Measurements from ENCODE around the gene SNRPN.
"Not testable (repeated sequence)": the region's sequence is repeated elsewhere in the genome, so short reads cannot be mapped to it uniquely, and the experiment has no call there.

The SNRPN gene

GRCh38 chr15:24962880-24963279 is 8.1 kb downstream of the SNRPN start:
- Histone ChIP-seq H3K9me3 (ENCODE audit: control insufficient read depth, low read length) (no peaks in the 10 kb centered on the region), H3K27ac (ENCODE audit: insufficient read depth, low read length, poor library complexity, severe bottlenecking) (no peak overlapping the region), H3K4me1 (ENCODE audit: control insufficient read depth, insufficient read depth, low read length, poor library complexity, severe bottlenecking) (no peaks in the 10 kb centered on the region), H3K36me3 (ENCODE audit: control insufficient read depth, insufficient read depth, low read length) (peaks cover 31% of the 10 kb centered on the region), H3K27me3 (replicated peaks; ENCODE audit: control insufficient read depth, insufficient read depth, low read length, poor library complexity, severe bottlenecking) (no peaks in the 10 kb centered on the region), H3K4me3 (ENCODE audit: insufficient read depth, low read depth, low read length, poor library complexity, severe bottlenecking) (no peak overlapping the region)
- no peak for DNase-seq

- Histone ChIP-seq H3K27me3 (replicated peaks; ENCODE audit: control insufficient read depth, insufficient read depth, low read length, poor library complexity, severe bottlenecking) (no peaks in the 10 kb centered on the region), H3K4me3 (ENCODE audit: insufficient read depth, low read depth, low read length, poor library complexity, severe bottlenecking) (no peak overlapping the region), H3K36me3 (ENCODE audit: control insufficient read depth, insufficient read depth, low read length) (peaks cover 56% of the 10 kb centered on the region), H3K4me1 (ENCODE audit: control insufficient read depth, insufficient read depth, low read length, poor library complexity, severe bottlenecking) (no peaks in the 10 kb centered on the region), H3K27ac (ENCODE audit: insufficient read depth, low read length, poor library complexity, severe bottlenecking) (no peak overlapping the region), H3K9me3 (ENCODE audit: control insufficient read depth, low read length) (no peaks in the 10 kb centered on the region)
- no peak for DNase-seq
Observed at GRCh38 chr15:24966364-24967103, 11.7 kb downstream of the SNRPN start.

GRCh38 chr15:24971052-24971451 is 16.3 kb downstream of the SNRPN start:
- H3K27ac ChIP-seq (ENCODE audit: insufficient read depth, low read length, poor library complexity, severe bottlenecking) = no peak overlapping the region
- H3K4me1 ChIP-seq (ENCODE audit: control insufficient read depth, insufficient read depth, low read length, poor library complexity, severe bottlenecking) = no peaks in the 10 kb centered on the region
- H3K36me3 ChIP-seq (ENCODE audit: control insufficient read depth, insufficient read depth, low read length) = peaks cover 47% of the 10 kb centered on the region
- H3K4me3 ChIP-seq (ENCODE audit: insufficient read depth, low read depth, low read length, poor library complexity, severe bottlenecking) = no peak overlapping the region
- no peaks in the 10 kb centered on the region for H3K9me3 ChIP-seq (ENCODE audit: control insufficient read depth, low read length)
- DNase-seq = no peak
- H3K27me3 ChIP-seq (replicated peaks; ENCODE audit: control insufficient read depth, insufficient read depth, low read length, poor library complexity, severe bottlenecking) = no peaks in the 10 kb centered on the region

GRCh38 chr15:24971772-24972171 is 17.0 kb downstream of the SNRPN start:
- H3K9me3 ChIP-seq (ENCODE audit: control insufficient read depth, low read length) = no peaks in the 10 kb centered on the region
- H3K27ac ChIP-seq (ENCODE audit: insufficient read depth, low read length, poor library complexity, severe bottlenecking) = no peak overlapping the region
- no peak overlapping the region for H3K4me3 ChIP-seq (ENCODE audit: insufficient read depth, low read depth, low read length, poor library complexity, severe bottlenecking)
- DNase-seq = no peak
- H3K27me3 ChIP-seq (replicated peaks; ENCODE audit: control insufficient read depth, insufficient read depth, low read length, poor library complexity, severe bottlenecking) = no peaks in the 10 kb centered on the region
- no peaks in the 10 kb centered on the region for H3K4me1 ChIP-seq (ENCODE audit: control insufficient read depth, insufficient read depth, low read length, poor library complexity, severe bottlenecking)
- H3K36me3 ChIP-seq (ENCODE audit: control insufficient read depth, insufficient read depth, low read length) = peaks cover 49% of the 10 kb centered on the region

- not testable (repeated sequence) for H3K4me1 ChIP-seq (ENCODE audit: control insufficient read depth, insufficient read depth, low read length, poor library complexity, severe bottlenecking); H3K9me3 ChIP-seq (ENCODE audit: control insufficient read depth, low read length); DNase-seq; H3K27me3 ChIP-seq (replicated peaks; ENCODE audit: control insufficient read depth, insufficient read depth, low read length, poor library complexity, severe bottlenecking); H3K4me3 ChIP-seq (ENCODE audit: insufficient read depth, low read depth, low read length, poor library complexity, severe bottlenecking); H3K27ac ChIP-seq (ENCODE audit: insufficient read depth, low read length, poor library complexity, severe bottlenecking)
- H3K36me3 ChIP-seq (ENCODE audit: control insufficient read depth, insufficient read depth, low read length) = peaks cover 52% of the 10 kb centered on the region
Observed at GRCh38 chr15:24972707-24973106, 17.9 kb downstream of the SNRPN start.

- Histone ChIP-seq H3K9me3 (ENCODE audit: control insufficient read depth, low read length) (peaks cover 11% of the 10 kb centered on the region), H3K4me1 (ENCODE audit: control insufficient read depth, insufficient read depth, low read length, poor library complexity, severe bottlenecking) (no peaks in the 10 kb centered on the region), H3K27ac (ENCODE audit: insufficient read depth, low read length, poor library complexity, severe bottlenecking) (no peak overlapping the region), H3K27me3 (replicated peaks; ENCODE audit: control insufficient read depth, insufficient read depth, low read length, poor library complexity, severe bottlenecking) (no peaks in the 10 kb centered on the region), H3K4me3 (ENCODE audit: insufficient read depth, low read depth, low read length, poor library complexity, severe bottlenecking) (no peak overlapping the region), H3K36me3 (ENCODE audit: control insufficient read depth, insufficient read depth, low read length) (peaks cover 68% of the 10 kb centered on the region)
- DNase-seq = no peak
Observed at GRCh38 chr15:24976932-24977331, 22.1 kb downstream of the SNRPN start.

- H3K27ac ChIP-seq (ENCODE audit: insufficient read depth, low read length, poor library complexity, severe bottlenecking) = no peak overlapping the region
- no peaks in the 10 kb centered on the region for H3K27me3 ChIP-seq (replicated peaks; ENCODE audit: control insufficient read depth, insufficient read depth, low read length, poor library complexity, severe bottlenecking)
- H3K9me3 ChIP-seq (ENCODE audit: control insufficient read depth, low read length) = peaks cover 11% of the 10 kb centered on the region
- H3K36me3 ChIP-seq (ENCODE audit: control insufficient read depth, insufficient read depth, low read length) = peaks cover 76% of the 10 kb centered on the region
- no peaks in the 10 kb centered on the region for H3K4me1 ChIP-seq (ENCODE audit: control insufficient read depth, insufficient read depth, low read length, poor library complexity, severe bottlenecking)
- no peak overlapping the region for H3K4me3 ChIP-seq (ENCODE audit: insufficient read depth, low read depth, low read length, poor library complexity, severe bottlenecking)
- no peak for DNase-seq
Observed at GRCh38 chr15:24977686-24978085, 22.9 kb downstream of the SNRPN start.

- Histone ChIP-seq H3K27ac (ENCODE audit: insufficient read depth, low read length, poor library complexity, severe bottlenecking) (no peak overlapping the region), H3K9me3 (ENCODE audit: control insufficient read depth, low read length) (peaks cover 9% of the 10 kb centered on the region), H3K4me1 (ENCODE audit: control insufficient read depth, insufficient read depth, low read length, poor library complexity, severe bottlenecking) (no peaks in the 10 kb centered on the region), H3K36me3 (ENCODE audit: control insufficient read depth, insufficient read depth, low read length) (peaks cover 55% of the 10 kb centered on the region), H3K4me3 (ENCODE audit: insufficient read depth, low read depth, low read length, poor library complexity, severe bottlenecking) (no peak overlapping the region), H3K27me3 (replicated peaks; ENCODE audit: control insufficient read depth, insufficient read depth, low read length, poor library complexity, severe bottlenecking) (no peaks in the 10 kb centered on the region)
- DNase-seq = no peak
Observed at GRCh38 chr15:24985224-24985623, 30.4 kb downstream of the SNRPN start.

- Histone ChIP-seq H3K4me3 (ENCODE audit: insufficient read depth, low read depth, low read length, poor library complexity, severe bottlenecking) (no peak overlapping the region), H3K27me3 (replicated peaks; ENCODE audit: control insufficient read depth, insufficient read depth, low read length, poor library complexity, severe bottlenecking) (no peaks in the 10 kb centered on the region), H3K27ac (ENCODE audit: insufficient read depth, low read length, poor library complexity, severe bottlenecking) (no peak overlapping the region), H3K4me1 (ENCODE audit: control insufficient read depth, insufficient read depth, low read length, poor library complexity, severe bottlenecking) (no peaks in the 10 kb centered on the region), H3K36me3 (ENCODE audit: control insufficient read depth, insufficient read depth, low read length) (peaks cover 41% of the 10 kb centered on the region), H3K9me3 (ENCODE audit: control insufficient read depth, low read length) (peaks cover 9% of the 10 kb centered on the region)
- DNase-seq = no peak
Observed at GRCh38 chr15:24986653-24987052, 31.9 kb downstream of the SNRPN start.

- Histone ChIP-seq H3K27me3 (replicated peaks; ENCODE audit: control insufficient read depth, insufficient read depth, low read length, poor library complexity, severe bottlenecking) (no peaks in the 10 kb centered on the region), H3K27ac (ENCODE audit: insufficient read depth, low read length, poor library complexity, severe bottlenecking) (no peak overlapping the region), H3K36me3 (ENCODE audit: control insufficient read depth, insufficient read depth, low read length) (peaks cover 7% of the 10 kb centered on the region), H3K9me3 (ENCODE audit: control insufficient read depth, low read length) (peaks cover 22% of the 10 kb centered on the region), H3K4me3 (ENCODE audit: insufficient read depth, low read depth, low read length, poor library complexity, severe bottlenecking) (no peak overlapping the region), H3K4me1 (ENCODE audit: control insufficient read depth, insufficient read depth, low read length, poor library complexity, severe bottlenecking) (no peaks in the 10 kb centered on the region)
- DNase-seq = no peak
Observed at GRCh38 chr15:25019434-25019833, 64.6 kb downstream of the SNRPN start.

All from effector memory CD4-positive, alpha-beta T cell (primary cell).